Inflammatory macrophage (primary cell): Measurements from ENCODE around the gene ANK2.

ENCODE experiments used
- DNase-seq, 2 donors: peaks; one replicate each; pipeline ENCODE4 v3.0.0-alpha.2; 2020 to 2022

The ANK2 gene

GRCh38 chr4:113293043-113293560 lies 243.6 kb downstream of the ANK2 start:
- DNase-seq: no peak

- no peak for DNase-seq
Measured at GRCh38 chr4:113293674-113294073, 244.2 kb downstream of the ANK2 start.

- no peak for DNase-seq
Measured at GRCh38 chr4:113294908-113295307, 245.5 kb downstream of the ANK2 start.

GRCh38 chr4:113300471-113300928 lies 251.0 kb downstream of the ANK2 start:
- DNase-seq: no peak

GRCh38 chr4:113302051-113302450 lies 252.6 kb downstream of the ANK2 start:
- no peak for DNase-seq

- no peak for DNase-seq
Measured at GRCh38 chr4:113303315-113303714, 253.9 kb downstream of the ANK2 start.

- no peak for DNase-seq
Measured at GRCh38 chr4:113311047-113311446, 261.6 kb downstream of the ANK2 start.

GRCh38 chr4:113312529-113312928 lies 263.1 kb downstream of the ANK2 start:
- DNase-seq: no peak

GRCh38 chr4:113314426-113314825 lies 265.0 kb downstream of the ANK2 start:
- DNase-seq: no peak

GRCh38 chr4:113316879-113317278 lies 267.4 kb downstream of the ANK2 start:
- DNase-seq: no peak

GRCh38 chr4:113317523-113317922 lies 268.1 kb downstream of the ANK2 start:
- no peak for DNase-seq

- no peak for DNase-seq
Measured at GRCh38 chr4:113322736-113323135, 273.3 kb downstream of the ANK2 start.

- no peak for DNase-seq
Measured at GRCh38 chr4:113325876-113326615, 276.6 kb downstream of the ANK2 start.

GRCh38 chr4:113327494-113327893 lies 278.0 kb downstream of the ANK2 start:
- peak; percentile 27 to 42 for DNase-seq

GRCh38 chr4:113328514-113328913 lies 279.1 kb downstream of the ANK2 start:
- no peak for DNase-seq

- DNase-seq: no peak
Measured at GRCh38 chr4:113330200-113330599, 280.7 kb downstream of the ANK2 start.

GRCh38 chr4:113331811-113332210 lies 282.4 kb downstream of the ANK2 start:
- DNase-seq: no peak

- no peak for DNase-seq
Measured at GRCh38 chr4:113332701-113333100, 283.2 kb downstream of the ANK2 start.

- DNase-seq: no peak
Measured at GRCh38 chr4:113335746-113336145, 286.3 kb downstream of the ANK2 start.

- no peak for DNase-seq
Measured at GRCh38 chr4:113336556-113336955, 287.1 kb downstream of the ANK2 start.

- no peak for DNase-seq
Measured at GRCh38 chr4:113339430-113339813, 290.0 kb downstream of the ANK2 start.

- DNase-seq: no peak
Measured at GRCh38 chr4:113344100-113344499, 294.6 kb downstream of the ANK2 start.

- DNase-seq: no peak
Measured at GRCh38 chr4:113347245-113347644, 297.8 kb downstream of the ANK2 start.

GRCh38 chr4:113349430-113349829 lies 300.0 kb downstream of the ANK2 start:
- DNase-seq: no peak

- no peak for DNase-seq
Measured at GRCh38 chr4:113350576-113350975, 301.1 kb downstream of the ANK2 start.
